K562 (cell line): ENCODE results near the gene ZBTB44. TPM values are rescaled to one million over a fixed set of nuclear protein-coding genes. Genes with fewer than 3 reads are reported as not detected.

Source experiments
- ATF7 ChIP-seq: fragments of 450-650 bp; IDR thresholded peaks from 2 replicates; pipeline ENCODE4 v1.7.1; 2014; ENCODE audit warnings: mild to moderate bottlenecking, moderate library complexity
- GABPB1 ChIP-seq: sonication (generic); formaldehyde crosslinking; IDR thresholded peaks from 2 replicates; pipeline ENCODE4 v1.8.0; 2022; ENCODE audit warnings: mild to moderate bottlenecking, missing genetic modification reagents
- JUND ChIP-seq, 2 experiments: IDR thresholded peaks; 2 replicates in 1 of 2; 3 replicates in 1 of 2; pipeline ENCODE4 v1.6.1; 2011; ENCODE audit warnings: borderline replicate concordance in 2 of 2, low read depth in 2 of 2, low read length in 2 of 2, improper control_type of control experiment in 1 of 2, missing biosample characterization in 1 of 2, missing genetic modification characterization in 1 of 2, missing genetic modification reagents in 1 of 2
- KDM5B ChIP-seq: fragments of 200-600 bp; sonication (generic); IDR thresholded peaks from 2 replicates; pipeline ENCODE4 v1.6.1; 2012; ENCODE audit warnings: low read depth, mild to moderate bottlenecking, moderate library complexity, low read length, control low read depth, inconsistent platforms; ENCODE audit not compliant: insufficient replicate concordance
- PBX2 ChIP-seq, 2 experiments: IDR thresholded peaks in 1 of 2; conservative IDR thresholded peaks in 1 of 2; 2 replicates each; pipeline ENCODE4 v1.6.1; 2016; ENCODE audit warnings: low read depth in 2 of 2, mild to moderate bottlenecking in 1 of 2, missing compliant biosample characterization in 1 of 2, missing genetic modification characterization in 1 of 2, moderate library complexity in 1 of 2
- PML ChIP-seq: IDR thresholded peaks from 2 replicates; pipeline ENCODE4 v1.6.1; 2012; ENCODE audit warnings: low read length, inconsistent platforms
- SFPQ ChIP-seq: fragments of 200-400 bp; formaldehyde crosslinking; IDR thresholded peaks from 2 replicates; pipeline ENCODE4 v1.6.1; 2017; ENCODE audit warnings: mild to moderate bottlenecking, low read depth, low read length, moderate library complexity
- SIN3A ChIP-seq, 2 experiments: fragments of 150-350 bp in 1 of 2; IDR thresholded peaks; 2 replicates each; pipeline ENCODE4 v1.6.1; 2011 to 2016; ENCODE audit warnings: borderline replicate concordance in 2 of 2, low read depth in 2 of 2, low read length in 2 of 2, mild to moderate bottlenecking in 2 of 2, moderate library complexity in 2 of 2; ENCODE audit not compliant: control insufficient read depth in 1 of 2
- SMAD2 ChIP-seq: fragments of 150-350 bp; IDR thresholded peaks from 2 replicates; pipeline ENCODE4 v1.6.1; 2014; ENCODE audit warnings: low read depth, mild to moderate bottlenecking, low read length
- SOX6 ChIP-seq: fragments of 450-650 bp; IDR thresholded peaks from 2 replicates; pipeline ENCODE4 v1.6.1; 2014; ENCODE audit warnings: mild to moderate bottlenecking
- STAT5A ChIP-seq: IDR thresholded peaks from 2 replicates; pipeline ENCODE4 v1.6.1; 2012; ENCODE audit warnings: low read length, inconsistent platforms, borderline replicate concordance
- TCF3 ChIP-seq: sonication (generic); formaldehyde crosslinking; IDR thresholded peaks from 2 replicates; pipeline ENCODE4 v1.4.0; 2020; ENCODE audit warnings: mild to moderate bottlenecking, missing genetic modification reagents
- TRIM28 ChIP-seq: fragments of 450-650 bp; IDR thresholded peaks from 2 replicates; pipeline ENCODE4 v1.6.1; 2017
- U2AF1 ChIP-seq: fragments of 200-400 bp; formaldehyde crosslinking; optimal IDR thresholded peaks from 2 replicates; pipeline ENCODE3; 2017; ENCODE audit warnings: mild to moderate bottlenecking, low read depth, low read length, moderate library complexity
- ZNF263 ChIP-seq: sonication (generic); formaldehyde crosslinking; IDR thresholded peaks from 2 replicates; pipeline ENCODE4 v1.8.0; 2022; ENCODE audit warnings: mild to moderate bottlenecking, missing genetic modification reagents, borderline replicate concordance
- ZNF280A ChIP-seq: fragments of 450-650 bp; IDR thresholded peaks from 2 replicates; pipeline ENCODE4 v1.6.1; 2018; ENCODE audit warnings: mild to moderate bottlenecking, low read depth; ENCODE audit not compliant: partially characterized antibody
- polyA plus RNA-seq, 8 experiments: library from polyadenylated mRNA; depleted of rRNA in 4 of 8; stranded (reverse) in 5 of 8; unstranded in 3 of 8; fragments of >200 nt; fragmentation: Nextera tagmentation in 2 of 8; fragmentation: Illumina TruSeq in 1 of 8; extraction: Ambion mirVana in 2 of 8; extraction: Trizol in 1 of 8; gene quantifications; 2 replicates each; pipeline versions ENCODE4 v1.2.1 to v1.2.3, GENCODE V29; 2011 to 2014; ENCODE audit warnings: inconsistent platforms in 1 of 8, missing spikeins in 1 of 8
- total RNA-seq, 7 experiments: library from RNA; depleted of rRNA in 6 of 7; stranded (reverse); fragments of >200 nt in 6 of 7; fragmentation: Illumina TruSeq in 2 of 7; extraction: Trizol in 2 of 7; gene quantifications; 2 replicates each; pipeline versions ENCODE4 v1.2.1 to v1.2.3, GENCODE V29; 2011 to 2021; ENCODE audit warnings: low replicate concordance in 1 of 7

ZBTB44 gene
- total and polyA plus RNA-seq, 9 of the 15 experiments (the other 6 are each of a cell fraction or from before 2014, with no cell fraction given), result 4.7 to 27.1 (median 17.3) TPM

DNA sequence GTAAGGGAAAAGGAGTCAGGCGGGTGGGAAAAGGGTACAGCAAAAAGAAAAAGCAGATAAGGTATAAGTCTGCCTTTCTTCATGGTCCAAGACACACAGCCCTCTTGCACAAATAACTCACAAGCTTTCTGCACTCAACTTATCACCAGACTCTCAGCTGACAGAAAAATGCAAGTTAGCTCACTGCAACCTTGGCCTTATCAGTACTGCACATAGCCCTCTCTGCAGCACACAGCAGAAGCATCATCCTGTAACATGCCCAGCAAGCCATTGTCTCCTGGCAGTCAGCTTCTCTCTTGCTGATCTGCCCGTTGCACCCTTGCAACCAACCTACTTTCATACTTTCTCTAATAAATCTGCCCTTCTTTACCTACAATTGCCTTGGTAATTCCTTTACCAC lies 5.8 kb downstream of the ZBTB44 start (continued):
- no peak for TF ChIP-seq TRIM28
- no peak for TF ChIP-seq ZNF263 (CRISPR knock-in tag)
- TF ChIP-seq PML, result 0 out of 2 replicates have a peak, but pooled peaks have one; percentile 19
- peak; percentile 35; the same call in 1 of the 2 replicates for TF ChIP-seq ATF7
- TF ChIP-seq SIN3A (IDR thresholded peaks at IDR 0.05; ENCODE audit: borderline replicate concordance in 2 of 2, control insufficient read depth in 1 of 2, low read depth in 2 of 2, low read length in 2 of 2), result no peak
- TF ChIP-seq STAT5A, result peak; percentile 27; the same call in 1 of the 2 replicates
- TF ChIP-seq SFPQ, result no peak
- no peak for TF ChIP-seq PBX2 (CRISPR knock-in tag; IDR thresholded peaks at IDR 0.05; ENCODE audit: low read depth)
- TF ChIP-seq PBX2 (tag; conservative IDR thresholded peaks at IDR 0.05; ENCODE audit: low read depth), result peak; percentile 71
- TF ChIP-seq SMAD2, result no peak
- peak; percentile 75 for TF ChIP-seq SOX6
- no peak for TF ChIP-seq KDM5B
- TF ChIP-seq U2AF1, result no peak
- peak; percentile 87 for TF ChIP-seq TCF3 (CRISPR knock-in tag)
- no peak for TF ChIP-seq GABPB1
- TF ChIP-seq JUND (IDR thresholded peaks at IDR 0.05; ENCODE audit: borderline replicate concordance, low read depth, low read length), result peak; percentile 37; the same call in 1 of the 2 replicates
- peak; percentile 24; the same call in 2 of the 3 replicates for TF ChIP-seq JUND (tag; IDR thresholded peaks at IDR 0.05; ENCODE audit: borderline replicate concordance, low read depth, low read length)
- TF ChIP-seq ZNF280A, result no peak
